Iris pigment epithelial cell (primary cell): ENCODE data around the gene CELF4.

Source experiments
- DNase-seq: peaks from one replicate; pipeline ENCODE4 v3.0.0-alpha.2; 2011; ENCODE audit warnings: low read depth

The CELF4 gene

GRCh38 chr18:37565101-37565976, at the start of gene CELF4:
Gene CELF4, minus strand, starts transcription at chr18:37565798.
- peak; percentile 14 for DNase-seq

DNA sequence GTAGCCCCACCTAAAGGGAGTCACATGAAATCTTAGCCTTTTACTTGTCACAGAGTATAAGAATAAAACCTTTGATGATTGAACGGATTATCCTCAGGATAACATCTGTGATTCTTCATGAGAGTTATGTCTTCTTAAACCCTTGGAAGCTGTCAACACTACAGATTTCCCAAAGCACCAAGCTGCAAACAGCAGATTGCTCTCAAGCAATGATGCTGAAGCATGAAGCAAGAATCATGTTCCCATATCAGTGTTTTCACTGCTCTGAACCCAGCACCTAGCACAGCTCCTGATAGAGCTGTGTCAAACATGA, 47.6 kb upstream of the CELF4 start:
- no peak for DNase-seq

DNA sequence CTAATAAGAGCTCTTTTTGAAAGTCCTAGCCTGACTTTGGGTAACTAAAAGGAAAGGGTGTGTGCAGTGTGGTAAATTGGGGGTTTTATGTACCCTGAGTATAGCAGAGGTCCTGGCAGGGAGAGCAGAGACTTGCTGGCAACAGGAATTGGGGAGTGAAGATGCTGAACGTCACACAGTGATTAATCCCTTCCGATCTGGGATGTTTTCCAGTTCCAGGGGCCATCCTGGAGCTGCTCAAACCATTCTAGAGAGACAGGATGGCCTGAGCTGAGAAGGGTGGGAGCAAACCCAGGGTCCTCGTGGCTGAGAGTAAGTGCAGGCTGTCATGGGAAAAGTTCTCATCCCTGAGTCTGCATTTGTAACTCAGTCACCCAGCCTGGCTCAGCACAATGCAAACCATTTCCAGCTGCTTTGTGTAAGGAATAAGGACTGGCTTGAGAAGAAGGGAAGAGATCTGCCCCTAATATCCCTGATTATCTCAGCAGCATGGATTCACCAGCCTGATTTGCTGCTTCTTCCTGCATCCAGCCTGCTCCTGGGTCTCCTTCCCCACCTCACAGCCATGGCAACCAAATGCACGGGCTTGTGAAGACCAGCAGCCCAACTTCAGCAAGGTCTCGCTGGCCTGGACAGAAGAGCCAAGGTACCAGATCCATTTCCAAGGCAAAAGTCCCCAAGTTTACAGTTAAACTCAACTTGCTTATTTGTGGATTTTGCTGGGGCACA, 47.1 kb upstream of the CELF4 start:
- peak; percentile 2 for DNase-seq

- DNase-seq = peak; percentile 11
These were observed 46.1 kb upstream of the CELF4 start for GRCh38 chr18:37611614-37612279.

- no peak for DNase-seq
These were observed 43.3 kb upstream of the CELF4 start for GRCh38 chr18:37608876-37609275.

DNA sequence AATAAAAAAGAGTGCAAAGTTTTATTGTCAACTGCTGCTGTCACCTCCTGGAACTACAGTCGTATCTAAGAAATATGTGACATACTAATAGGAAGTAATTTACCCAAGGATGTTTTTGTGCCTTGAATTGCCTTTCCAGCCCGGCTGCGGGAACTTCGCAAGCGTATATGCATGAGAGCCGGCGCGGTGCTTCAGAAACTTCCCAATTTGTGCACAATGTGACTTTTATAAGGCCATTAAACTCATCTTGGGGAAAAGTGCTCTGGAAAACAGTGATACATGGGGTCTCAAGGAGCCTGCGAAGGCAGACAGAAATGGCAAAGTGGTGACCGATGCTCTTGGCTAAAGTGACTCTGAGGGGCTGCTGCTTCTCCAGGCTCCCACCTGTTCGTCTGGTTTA, 41.7 kb upstream of the CELF4 start:
- DNase-seq = no peak

- no peak for DNase-seq
These were observed 38.4 kb upstream of the CELF4 start for GRCh38 chr18:37604032-37604431.

DNA sequence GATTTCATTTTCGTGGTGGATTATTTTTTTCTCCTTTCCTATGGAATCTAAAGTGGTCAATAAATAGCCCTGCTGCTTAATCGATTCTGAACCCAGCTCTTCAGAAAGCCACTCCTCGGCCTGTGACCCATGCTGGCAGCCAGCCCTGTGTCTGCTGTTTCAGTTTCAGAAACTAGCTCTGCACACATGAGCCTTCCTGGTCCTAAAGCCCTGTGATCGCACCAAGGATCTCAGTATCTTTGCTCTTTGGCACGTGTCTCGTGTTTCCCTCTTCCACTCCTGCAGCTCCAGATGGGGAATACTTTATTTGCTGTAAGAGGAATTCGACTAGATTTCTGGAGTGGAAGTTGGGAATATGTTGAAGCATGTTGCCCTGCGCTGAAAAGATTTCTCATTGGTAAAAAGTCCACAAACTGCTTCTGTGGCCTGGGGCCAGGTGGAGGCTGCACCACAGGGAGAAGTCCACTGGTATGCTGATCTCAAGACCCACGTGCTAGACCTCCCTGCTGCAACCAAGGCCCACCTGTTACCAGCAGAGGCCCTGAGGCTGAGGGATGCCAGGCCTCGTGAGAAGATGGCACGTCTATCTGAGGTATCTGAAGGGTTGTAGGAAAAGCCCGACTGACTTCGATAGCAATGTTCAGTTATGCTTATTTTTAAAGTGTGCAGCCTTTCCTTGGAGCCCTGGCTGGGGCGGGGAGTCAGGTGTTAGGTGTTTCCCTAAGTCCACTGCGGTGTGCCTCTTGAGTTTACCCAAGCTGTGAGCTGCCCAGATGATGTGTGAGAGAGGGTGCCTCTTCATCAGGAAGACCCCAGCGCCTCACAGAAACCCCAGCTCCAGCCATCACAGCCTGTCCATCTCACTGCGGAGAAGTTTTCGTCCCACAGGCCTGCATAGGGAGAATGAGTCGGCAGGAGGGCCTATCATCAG, 33.6 kb upstream of the CELF4 start:
- DNase-seq = no peak

DNA sequence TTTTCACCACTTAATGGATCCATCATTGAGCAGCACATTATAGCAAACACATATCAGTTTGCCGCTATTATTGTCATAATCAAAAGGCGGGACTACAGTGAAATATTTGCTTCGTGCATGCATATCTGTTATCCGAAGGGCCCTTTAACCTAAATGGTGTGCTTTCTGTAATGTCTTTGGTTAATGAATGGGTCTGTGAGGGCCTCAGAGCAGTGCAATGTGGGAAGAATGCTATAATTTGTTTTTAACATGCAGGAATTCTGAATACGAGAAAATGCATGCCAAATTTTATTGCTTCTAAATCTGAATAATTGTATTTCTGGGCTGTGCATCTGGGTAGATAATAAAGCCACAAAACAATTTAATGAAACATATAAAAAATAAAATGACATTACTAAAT, 32.8 kb upstream of the CELF4 start:
- no peak for DNase-seq

DNA sequence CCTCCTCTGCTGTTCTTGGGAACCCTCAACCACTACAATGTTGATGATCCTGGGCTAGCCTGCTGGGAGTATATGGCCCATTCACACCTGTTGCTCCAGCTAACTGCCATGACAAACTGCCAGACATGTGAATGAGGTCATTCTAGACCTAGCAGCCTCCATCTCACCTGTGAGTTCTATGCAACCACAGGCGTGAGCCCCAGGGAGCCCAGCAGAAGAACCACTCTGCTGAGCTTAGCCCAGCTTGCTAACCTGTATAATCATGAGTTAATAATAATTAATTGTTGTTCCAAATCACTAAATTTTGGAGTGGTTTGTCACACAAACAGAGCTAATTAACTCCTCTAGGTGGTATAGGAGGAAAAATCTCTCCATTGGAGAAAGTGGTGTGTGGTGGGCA, 24.7 kb upstream of the CELF4 start:
- no peak for DNase-seq

DNA sequence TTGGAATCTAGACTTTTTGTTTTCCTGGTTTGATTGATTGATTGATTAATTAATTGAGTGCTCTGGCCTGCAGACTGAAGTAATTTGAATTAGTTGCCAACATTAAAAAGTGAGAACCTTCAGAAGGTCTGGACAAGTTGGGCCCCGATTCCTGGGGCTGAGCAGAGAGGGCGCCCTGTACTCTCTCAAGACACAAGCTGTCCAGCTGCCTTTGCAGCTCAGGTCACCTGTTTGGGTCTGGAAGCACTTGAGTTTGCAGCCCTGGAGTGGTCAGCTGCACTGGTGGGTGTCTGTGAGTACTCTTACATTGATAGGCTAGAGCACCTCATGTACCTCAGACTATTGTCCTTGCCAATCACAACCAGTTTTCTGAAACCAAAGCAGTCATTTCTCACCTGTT, 22.7 kb upstream of the CELF4 start:
- DNase-seq = no peak

- DNase-seq = no peak
These were observed 21.1 kb upstream of the CELF4 start for GRCh38 chr18:37586656-37587225.

DNA sequence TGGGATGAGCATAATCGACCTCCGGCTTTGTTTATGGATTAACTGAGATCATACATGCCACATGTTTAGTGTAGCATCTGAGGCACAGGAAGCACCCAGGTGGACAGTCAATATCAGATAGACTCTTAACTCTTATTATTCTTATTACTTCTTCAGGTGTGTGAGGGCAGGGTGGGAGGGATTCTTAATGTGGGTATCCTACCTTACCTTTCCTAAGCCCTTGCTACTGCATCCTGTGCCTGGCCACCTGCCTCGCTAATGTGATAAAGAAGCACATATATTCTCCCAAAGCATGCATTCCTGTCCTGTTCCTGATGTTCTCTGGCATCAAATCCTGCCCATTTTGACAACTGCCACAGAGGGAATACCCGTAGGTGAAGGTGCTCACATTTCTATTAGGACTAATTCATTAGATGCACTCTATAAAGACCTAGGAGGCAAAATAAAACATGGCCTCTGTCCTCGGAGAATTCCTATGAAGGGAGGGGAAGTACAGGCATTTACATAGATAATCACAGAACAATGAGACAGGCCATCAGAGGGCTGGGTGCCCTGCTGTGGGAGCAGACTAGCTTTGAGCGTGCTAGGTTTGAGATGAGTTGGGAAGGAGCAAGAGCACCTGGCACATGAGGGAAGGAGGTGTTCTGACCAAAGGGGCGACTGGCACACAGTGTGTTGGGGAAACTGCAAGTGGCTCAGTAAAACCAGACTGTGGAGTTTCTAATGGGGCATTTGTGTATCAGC, 19.5 kb upstream of the CELF4 start:
- DNase-seq = no peak

GRCh38 chr18:37584217-37584616, 18.6 kb upstream of the CELF4 start:
- DNase-seq = no peak

DNA sequence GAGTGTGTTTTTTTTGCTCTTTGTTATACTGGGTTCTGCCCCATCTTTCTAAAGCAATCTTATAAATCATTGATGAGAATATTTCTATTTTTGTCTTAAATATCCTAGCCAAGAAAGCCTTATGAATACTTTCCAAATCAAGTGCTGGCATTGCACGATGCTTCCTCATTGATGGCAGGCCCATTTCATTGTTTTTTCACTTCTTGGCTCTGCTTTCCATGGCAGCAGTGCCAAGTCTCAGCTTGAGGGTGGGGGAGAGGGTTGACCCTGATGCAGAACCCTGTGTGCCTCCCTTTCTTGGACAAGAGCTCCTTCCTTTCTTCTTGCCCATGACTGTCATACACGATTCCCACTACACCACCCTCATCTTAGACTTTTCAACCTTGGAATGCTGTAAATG, 16.7 kb upstream of the CELF4 start:
- no peak for DNase-seq

- peak; percentile 40 for DNase-seq
These were observed 13.4 kb upstream of the CELF4 start for GRCh38 chr18:37578886-37579513.

DNA sequence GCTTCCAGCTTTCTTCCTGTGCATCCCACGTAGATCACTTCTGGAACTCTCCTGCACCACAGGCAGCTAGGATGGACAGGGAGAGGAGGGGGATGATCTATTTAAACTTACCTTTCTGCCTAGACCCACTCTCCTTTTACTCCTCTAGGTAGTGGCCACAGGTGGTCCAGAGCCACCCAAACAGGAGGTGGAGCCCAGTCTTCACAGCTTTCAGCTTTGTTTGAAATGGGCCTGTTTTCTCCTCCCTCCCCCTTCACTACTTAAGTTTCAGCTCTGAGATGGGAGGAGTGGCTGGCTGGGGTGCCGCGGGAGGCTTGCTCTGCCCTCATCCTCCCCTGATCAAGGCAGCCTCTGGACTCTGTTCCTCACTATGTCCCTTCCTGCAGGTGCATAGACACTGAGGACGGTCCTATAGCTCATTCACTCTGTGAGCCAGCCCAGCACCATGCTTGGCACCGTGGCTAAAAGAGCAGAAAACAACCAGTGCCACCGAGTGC, 12.6 kb upstream of the CELF4 start:
- DNase-seq = no peak

DNA sequence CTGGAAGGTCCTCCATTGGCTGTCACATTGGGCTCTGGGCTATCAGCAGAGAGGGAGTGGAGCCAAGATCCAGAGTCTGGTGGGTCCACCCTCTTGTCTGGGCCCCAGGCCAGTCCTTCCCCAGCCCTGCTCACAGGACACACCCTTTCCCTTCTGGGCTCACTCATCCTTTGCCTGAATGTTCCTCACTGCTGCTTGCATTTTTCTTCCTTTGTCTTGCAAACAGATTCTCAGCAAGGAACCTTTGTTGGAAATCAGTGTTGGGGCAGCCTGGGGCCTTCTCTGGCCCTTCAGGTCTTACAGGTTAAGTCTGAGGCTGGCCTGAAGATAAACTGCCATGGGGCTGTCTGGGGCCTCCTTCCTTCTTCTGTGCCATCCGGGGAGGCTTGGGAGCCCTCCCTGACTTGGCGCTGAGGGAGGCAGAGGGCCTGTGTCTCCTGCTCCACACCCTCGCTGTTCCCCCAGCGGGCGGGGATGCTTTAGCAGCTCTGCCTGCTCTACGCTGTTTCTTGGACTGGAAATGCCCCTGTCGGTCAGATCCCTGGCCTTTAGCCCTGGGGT, 11.5 kb upstream of the CELF4 start:
- DNase-seq = no peak

- DNase-seq = no peak
These were observed 10.0 kb upstream of the CELF4 start for GRCh38 chr18:37575646-37576045.

- no peak for DNase-seq
These were observed 8.5 kb upstream of the CELF4 start for GRCh38 chr18:37574113-37574512.
